HEK293 (cell line): Measurements from ENCODE around the gene INO80E.

ENCODE experiments used
- CTCF ChIA-PET: fragments of 350-600 bp; formaldehyde crosslinking; extraction: SDS; loops from one replicate; lab custom pipeline; 2021; ENCODE audit warnings: antibody characterized with exemption; lab: Yijun Ruan, JAX
- POLR2A ChIA-PET: fragments of 300-600 bp; formaldehyde crosslinking; extraction: SDS; loops from one replicate; lab custom pipeline; 2020; ENCODE audit warnings: antibody characterized with exemption, inconsistent platforms; lab: Yijun Ruan, JAX
- H3K27ac ChIP-seq: fragments of 200-500 bp; sonication (Bioruptor generic); 2 replicates; pipeline ENCODE4 v1.5.1; 2014; ENCODE audit warnings: low read depth, low read length, control low read depth, inconsistent platforms; ENCODE audit errors: extremely low read depth
- H3K36me3 ChIP-seq, 2 experiments: fragments of 200-500 bp in 1 of 2; sonication (Bioruptor generic) in 1 of 2; 1 replicate in 1 of 2; 2 replicates in 1 of 2; pipeline ENCODE4 v1.5.1; 2014 to 2017; ENCODE audit warnings: inconsistent platforms in 2 of 2, low read length in 2 of 2; ENCODE audit not compliant: control insufficient read depth in 2 of 2, insufficient read depth in 1 of 2
- H3K4me1 ChIP-seq: fragments of 200-500 bp; sonication (Bioruptor generic); 2 replicates; pipeline ENCODE4 v1.5.1; 2014; ENCODE audit warnings: mild to moderate bottlenecking, low read length, inconsistent platforms; ENCODE audit not compliant: control insufficient read depth, insufficient read depth
- H3K4me3 ChIP-seq: 2 replicates; pipeline ENCODE4 v1.5.1; 2011; ENCODE audit warnings: low read depth, mild to moderate bottlenecking, control low read depth, low read length, moderate library complexity
- H3K9me3 ChIP-seq: fragments of 200-500 bp; sonication (Bioruptor generic); 2 replicates; pipeline ENCODE4 v1.5.1; 2014; ENCODE audit warnings: low read depth, low read length, inconsistent platforms; ENCODE audit not compliant: control insufficient read depth, insufficient read depth
- GLIS1 ChIP-seq: fragments of 450-650 bp; formaldehyde crosslinking; IDR thresholded peaks from 2 replicates; pipeline ENCODE4 v1.5.1; 2016; ENCODE audit warnings: missing biosample characterization, missing genetic modification characterization
- IKZF3 ChIP-seq: fragments of 450-650 bp; IDR thresholded peaks from 2 replicates; pipeline ENCODE4 v1.5.0; 2018; ENCODE audit warnings: missing biosample characterization, mild to moderate bottlenecking, missing genetic modification characterization, moderate library complexity
- KLF1 ChIP-seq: fragments of 450-650 bp; formaldehyde crosslinking; IDR thresholded peaks from 2 replicates; pipeline ENCODE4 v1.5.1; 2016; ENCODE audit warnings: missing biosample characterization, missing genetic modification characterization
- KLF10 ChIP-seq: fragments of 450-650 bp; IDR thresholded peaks from 2 replicates; pipeline ENCODE4 v1.5.1; 2018; ENCODE audit warnings: missing biosample characterization, mild to moderate bottlenecking, missing genetic modification characterization
- KLF17 ChIP-seq: fragments of 450-650 bp; formaldehyde crosslinking; IDR thresholded peaks from 2 replicates; pipeline ENCODE4 v1.5.1; 2016; ENCODE audit warnings: missing biosample characterization, missing genetic modification characterization
- KLF9 ChIP-seq: fragments of 450-650 bp; formaldehyde crosslinking; IDR thresholded peaks from 2 replicates; pipeline ENCODE4 v1.5.1; 2016; ENCODE audit warnings: missing biosample characterization, missing genetic modification characterization, low read depth
- MZF1 ChIP-seq: fragments of 450-650 bp; formaldehyde crosslinking; IDR thresholded peaks from 2 replicates; pipeline ENCODE4 v1.5.1; 2017; ENCODE audit warnings: missing biosample characterization, missing genetic modification characterization, borderline replicate concordance
- PATZ1 ChIP-seq: fragments of 450-650 bp; formaldehyde crosslinking; IDR thresholded peaks from 2 replicates; pipeline ENCODE4 v1.5.1; 2016; ENCODE audit warnings: missing biosample characterization, missing genetic modification characterization
- SP7 ChIP-seq: fragments of 450-650 bp; formaldehyde crosslinking; IDR thresholded peaks from 2 replicates; pipeline ENCODE4 v1.5.1; 2016; ENCODE audit warnings: missing biosample characterization, missing genetic modification characterization
- ZBTB17 ChIP-seq: fragments of 450-650 bp; formaldehyde crosslinking; IDR thresholded peaks from 2 replicates; pipeline ENCODE4 v1.5.1; 2016; ENCODE audit warnings: missing biosample characterization, missing genetic modification characterization
- ZBTB6 ChIP-seq: fragments of 450-650 bp; formaldehyde crosslinking; IDR thresholded peaks from 2 replicates; pipeline ENCODE4 v1.5.1; 2017; ENCODE audit warnings: missing biosample characterization, missing genetic modification characterization
- ZIC2 ChIP-seq: fragments of 450-650 bp; formaldehyde crosslinking; IDR thresholded peaks from 2 replicates; pipeline ENCODE4 v1.5.1; 2016; ENCODE audit warnings: missing biosample characterization, missing genetic modification characterization
- ZNF148 ChIP-seq: fragments of 450-650 bp; formaldehyde crosslinking; IDR thresholded peaks from 2 replicates; pipeline ENCODE4 v1.5.0; 2017; ENCODE audit warnings: missing biosample characterization, missing genetic modification characterization, borderline replicate concordance
- ZNF214 ChIP-seq: fragments of 450-650 bp; formaldehyde crosslinking; IDR thresholded peaks from 2 replicates; pipeline ENCODE4 v1.5.1; 2017; ENCODE audit warnings: missing biosample characterization, mild to moderate bottlenecking, missing genetic modification characterization, borderline replicate concordance
- ZNF311 ChIP-seq: fragments of 450-650 bp; formaldehyde crosslinking; IDR thresholded peaks from 2 replicates; pipeline ENCODE4 v1.5.1; 2017; ENCODE audit warnings: missing biosample characterization, missing genetic modification characterization, borderline replicate concordance
- ZNF362 ChIP-seq: fragments of 450-650 bp; formaldehyde crosslinking; IDR thresholded peaks from 2 replicates; pipeline ENCODE4 v1.5.1; 2016; ENCODE audit warnings: missing biosample characterization, missing genetic modification characterization
- ZNF398 ChIP-seq: fragments of 450-650 bp; formaldehyde crosslinking; IDR thresholded peaks from 2 replicates; pipeline ENCODE4 v1.5.1; 2017; ENCODE audit warnings: missing biosample characterization, missing genetic modification characterization
- ZNF510 ChIP-seq: fragments of 450-650 bp; formaldehyde crosslinking; IDR thresholded peaks from 2 replicates; pipeline ENCODE4 v1.5.1; 2018; ENCODE audit warnings: mild to moderate bottlenecking, missing genetic modification characterization, missing biosample characterization; ENCODE audit not compliant: insufficient replicate concordance
- ZNF560 ChIP-seq: fragments of 450-650 bp; formaldehyde crosslinking; IDR thresholded peaks from 2 replicates; pipeline ENCODE4 v1.5.1; 2017; ENCODE audit warnings: missing biosample characterization, missing genetic modification characterization, borderline replicate concordance
- ZNF596 ChIP-seq: fragments of 450-650 bp; IDR thresholded peaks from 2 replicates; pipeline ENCODE4 v1.5.0; 2018; ENCODE audit warnings: missing biosample characterization, mild to moderate bottlenecking, missing genetic modification characterization, moderate library complexity
- ZNF654 ChIP-seq: fragments of 450-650 bp; formaldehyde crosslinking; IDR thresholded peaks from 2 replicates; pipeline ENCODE4 v1.5.1; 2016; ENCODE audit warnings: low read depth, missing biosample characterization, missing genetic modification characterization
- ZNF660 ChIP-seq: fragments of 450-650 bp; IDR thresholded peaks from 2 replicates; pipeline ENCODE4 v1.5.1; 2018; ENCODE audit warnings: missing biosample characterization, mild to moderate bottlenecking, missing genetic modification characterization
- ZSCAN4 ChIP-seq: fragments of 450-650 bp; formaldehyde crosslinking; IDR thresholded peaks from 2 replicates; pipeline ENCODE4 v1.5.1; 2017; ENCODE audit warnings: missing biosample characterization, missing genetic modification characterization
- ZXDB ChIP-seq: fragments of 450-650 bp; formaldehyde crosslinking; IDR thresholded peaks from 2 replicates; pipeline ENCODE4 v1.5.1; 2016; ENCODE audit warnings: missing biosample characterization, missing genetic modification characterization

INO80E gene

GRCh38 chr16:30032083-30032819 is 36.2 kb downstream of the INO80E start:
- POLR2A ChIA-PET = interaction anchor here (0.5 to 1.5 kb wide), 8 partner anchors 33 to 749 kb away, joined by 3 to 8 read pairs (median 6); partner anchors contain the start of genes ALDOA, HIRIP3, KIF22 and PAGR1
- Histone ChIP-seq H3K4me3 (no peak overlapping the region), H3K36me3 (no peaks in the 10 kb centered on the region)
- TF ChIP-seq ZNF660 (tag by site-specific recombination) = peak; percentile 82
- TF ChIP-seq ZNF214 (tag by site-specific recombination) = no peak
- TF ChIP-seq ZSCAN4 (tag by site-specific recombination) = no peak
- peak; percentile 16; the same call in 1 of the 2 replicates for TF ChIP-seq GLIS1
- no peak for TF ChIP-seq KLF1
- TF ChIP-seq ZNF510 = no peak
- no peak for TF ChIP-seq MZF1 (tag by site-specific recombination)
- 0 out of 2 replicates have a peak, but pooled peaks have one; percentile 11 for TF ChIP-seq ZIC2
- TF ChIP-seq ZNF654 = peak; percentile 99
- TF ChIP-seq KLF17 (tag by site-specific recombination) = 0 out of 2 replicates have a peak, but pooled peaks have one; percentile 64
- TF ChIP-seq ZNF362 (tag by site-specific recombination) = peak; percentile 91
- peak; percentile 43 for TF ChIP-seq PATZ1
- TF ChIP-seq ZBTB6 (tag by site-specific recombination) = no peak
- TF ChIP-seq ZNF596 = no peak
- no peak for TF ChIP-seq ZNF311
- TF ChIP-seq SP7 (tag by site-specific recombination) = peak; percentile 35
- 0 out of 2 replicates have a peak, but pooled peaks have one; percentile 10 for TF ChIP-seq KLF9
- no peak for TF ChIP-seq ZNF398
- TF ChIP-seq ZNF560 (tag by site-specific recombination) = no peak
- TF ChIP-seq IKZF3 (tag by site-specific recombination) = no peak
- no peak for TF ChIP-seq ZBTB17 (tag by site-specific recombination)
- no peak for TF ChIP-seq ZXDB
- TF ChIP-seq ZNF148 (tag by site-specific recombination) = no peak
- 0 out of 2 replicates have a peak, but pooled peaks have one; percentile 25 for TF ChIP-seq KLF10 (tag by site-specific recombination)

More at GRCh38 chr16:30032083-30032819, 36.2 kb downstream of the INO80E start:
- CTCF ChIA-PET = interaction anchor here (0.6 to 2.3 kb wide), 70 partner anchors 8 to 1221 kb away, joined by 3 to 34 read pairs (median 4); partner anchors contain the start of genes ALDOA, C16orf92, HIRIP3 and HSD3B7
- H3K27ac ChIP-seq = no peak overlapping the region
- H3K4me1 ChIP-seq = no peaks in the 10 kb centered on the region
- H3K9me3 ChIP-seq = no peaks in the 10 kb centered on the region
